ENCODE measurements around the gene VDAC1.
"Not testable (repeated sequence)": the region's sequence is repeated elsewhere in the genome, so short reads cannot be mapped to it uniquely, and the experiment has no call there.

Gene VDAC1

DNA sequence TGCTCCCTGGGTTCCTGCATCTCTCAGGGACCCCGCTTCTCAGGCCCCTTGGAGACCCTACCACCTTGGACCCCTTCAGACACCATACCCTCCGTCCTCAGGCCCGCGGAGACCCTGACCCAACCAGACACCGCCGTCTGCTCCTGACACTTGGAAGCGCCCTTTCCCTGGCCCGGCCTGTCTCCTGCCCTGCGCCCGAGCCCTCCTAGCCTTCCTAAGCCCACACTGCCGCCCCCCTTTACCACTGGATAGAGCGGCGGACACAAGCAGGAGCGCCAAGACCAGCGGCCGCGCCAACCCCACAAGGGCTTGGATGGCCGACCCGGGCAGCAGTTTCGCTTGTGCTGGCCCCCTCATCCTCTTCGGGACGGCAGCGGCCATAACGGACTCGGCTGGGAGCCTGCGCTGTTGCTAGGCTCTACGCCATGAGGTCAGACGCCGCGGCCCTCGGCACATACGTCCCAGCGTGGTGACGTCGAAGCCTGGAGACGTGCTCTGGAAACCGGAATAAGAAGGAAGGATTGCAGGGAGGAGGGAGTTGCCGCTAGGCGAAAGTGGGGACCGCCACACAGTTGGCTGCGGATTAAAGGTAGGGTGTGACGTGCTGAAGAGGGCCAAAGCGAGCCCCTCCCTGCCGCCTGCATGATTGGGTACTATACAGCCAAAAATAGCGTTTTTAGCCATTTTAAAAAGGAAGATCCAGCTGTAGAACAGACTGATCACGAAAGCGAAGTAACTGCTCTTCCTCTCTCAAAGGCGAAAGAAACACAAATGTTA is 36.4 kb downstream of the VDAC1 start, which contains the start of gene C5orf15:
TSS of gene C5orf15 (minus strand) at position 422 of the 777 bp plus-strand sequence. CDS start at position 381, 41 bp downstream.
- DNase-seq, result peak; percentile 42 to 98 (median 92)

DNA sequence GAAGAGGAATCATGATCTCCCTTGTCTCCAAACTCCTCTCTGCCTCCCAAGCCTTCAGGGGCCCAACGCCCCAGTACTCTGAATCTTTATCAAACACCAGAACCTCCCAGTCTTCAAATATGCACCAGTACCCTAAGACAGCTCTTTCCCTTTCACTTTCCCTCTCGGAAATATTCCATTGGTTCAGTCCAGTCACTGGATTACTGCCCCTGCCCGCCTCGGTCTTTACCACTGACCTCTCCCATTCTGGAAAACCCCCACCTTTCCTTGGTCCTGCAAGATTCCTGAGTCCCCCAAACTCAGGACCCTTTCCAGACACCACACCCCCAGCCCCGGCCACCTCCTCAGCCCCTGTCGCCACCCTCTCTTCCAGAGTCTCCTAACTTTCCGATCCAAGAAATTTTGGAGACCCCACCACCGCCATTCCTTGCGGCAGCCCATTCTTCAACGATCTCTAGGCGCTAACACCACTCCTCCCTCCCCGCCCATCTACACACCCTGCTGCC is 37.0 kb downstream of the VDAC1 start:
- no peak for DNase-seq

DNA sequence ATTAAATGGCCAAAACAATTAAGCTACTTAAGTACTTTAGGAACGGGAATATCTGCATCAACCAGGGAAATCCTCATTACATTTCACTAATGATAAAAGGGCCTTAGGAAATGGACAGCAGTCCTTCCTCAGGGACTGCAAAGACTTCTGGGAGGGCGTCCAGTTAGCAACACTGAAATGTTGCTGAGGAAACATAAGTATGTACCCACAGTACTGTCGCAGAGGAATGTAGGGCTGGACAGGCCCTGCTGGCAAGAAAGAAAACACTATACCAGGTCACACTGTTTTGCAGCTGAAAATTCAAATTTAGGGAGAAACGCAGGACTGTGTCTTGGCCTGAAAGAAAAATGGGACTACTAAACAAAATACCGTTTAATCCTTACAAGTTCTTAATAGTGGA is 37.7 kb downstream of the VDAC1 start:
- no peak for DNase-seq

DNA sequence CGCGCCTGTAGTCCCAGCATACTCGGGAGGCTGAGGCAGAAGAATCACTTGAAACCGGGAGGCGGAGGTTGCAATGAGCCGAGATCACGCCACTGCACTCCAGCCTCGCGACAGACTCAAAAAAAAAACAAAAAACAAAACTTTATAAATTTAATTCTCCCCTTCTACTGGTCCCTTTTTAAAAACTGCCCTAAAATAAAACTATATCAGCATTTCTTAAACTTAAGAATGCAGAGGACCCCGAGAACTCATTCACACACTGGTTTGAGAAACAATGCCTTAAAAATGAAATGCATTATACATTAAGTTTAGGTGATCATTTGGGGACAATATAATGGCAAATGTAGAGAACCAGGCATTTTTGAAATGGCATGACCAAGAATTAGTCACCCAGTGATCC is 38.7 kb downstream of the VDAC1 start:
- no peak for DNase-seq

DNA sequence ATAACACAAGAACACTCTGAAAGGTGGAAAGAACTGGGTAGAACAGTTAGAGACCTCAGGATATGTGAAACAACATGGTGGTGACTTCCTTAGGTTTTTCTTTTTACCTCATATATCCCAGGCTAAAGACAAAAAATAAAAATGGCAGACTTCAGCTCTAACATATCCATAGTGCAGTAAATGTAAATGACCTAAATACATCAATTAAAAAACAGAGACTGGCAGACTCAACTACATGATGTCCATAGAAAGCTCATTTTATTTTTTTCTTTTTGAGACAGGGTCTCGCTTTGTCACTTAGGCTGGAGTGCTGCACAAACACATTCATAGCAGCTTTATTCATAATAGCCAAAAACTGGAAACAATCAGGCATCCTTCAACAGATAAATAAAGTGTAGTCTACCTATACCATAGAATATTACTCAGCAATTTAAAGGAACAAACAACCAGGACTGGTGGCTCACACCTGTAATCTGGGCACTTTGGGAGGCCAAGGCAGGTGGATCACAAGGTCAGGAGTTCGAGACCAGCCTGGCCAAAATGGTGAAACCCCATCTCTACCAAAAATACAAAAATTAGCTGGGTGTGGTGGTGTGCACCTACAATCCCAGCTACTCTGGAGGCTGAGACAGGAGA is 41.2 kb downstream of the VDAC1 start:
- no peak for DNase-seq

DNA sequence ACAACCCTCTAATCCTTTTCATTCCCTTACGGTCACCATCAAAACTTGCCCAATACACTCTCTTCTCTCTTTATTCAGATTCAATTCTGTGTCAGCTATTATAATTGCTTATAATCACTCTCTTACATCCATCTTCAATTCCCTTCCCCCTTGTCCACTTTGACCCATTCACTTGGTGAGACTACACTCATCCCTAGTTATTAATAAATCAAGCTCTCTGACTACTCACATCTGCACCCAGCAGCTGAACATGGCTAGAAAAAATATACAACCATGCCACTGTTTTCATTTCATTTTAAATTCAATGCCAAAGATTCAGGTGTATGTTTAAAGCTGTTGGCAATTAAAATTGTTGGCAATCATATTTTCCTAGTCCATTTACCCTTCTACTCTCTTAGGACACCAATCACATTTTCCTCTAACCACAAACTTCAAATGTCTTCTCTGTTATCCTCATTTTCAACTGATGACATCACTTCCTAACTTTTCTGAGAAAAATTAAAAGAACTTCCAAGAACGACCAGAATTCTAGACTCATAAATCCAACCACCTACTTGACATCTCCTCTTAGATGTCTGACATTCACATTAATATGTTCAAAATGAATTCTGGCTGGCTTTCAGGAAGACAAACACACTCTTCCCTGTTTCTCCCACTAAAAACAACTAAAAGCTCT is 41.8 kb downstream of the VDAC1 start:
- no peak for DNase-seq

DNA sequence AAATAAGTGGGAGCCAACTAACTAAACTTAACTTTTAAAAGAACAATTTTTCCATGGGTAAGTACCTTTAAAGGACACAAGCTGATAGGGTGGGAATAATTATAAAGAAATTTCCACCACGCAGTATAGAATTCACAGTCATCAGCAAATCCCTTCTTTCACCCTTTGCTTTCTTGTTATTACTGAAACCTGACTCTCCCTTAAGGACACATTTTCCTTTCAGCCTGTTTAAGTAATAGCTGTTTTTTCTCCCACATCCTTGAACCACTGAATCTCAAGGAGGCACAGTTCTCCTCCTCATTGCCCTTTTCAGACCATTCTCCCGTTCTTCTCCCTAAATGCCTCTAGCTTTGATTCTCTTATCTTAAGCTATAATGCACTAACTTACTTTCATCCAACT is 42.6 kb downstream of the VDAC1 start:
- no peak for DNase-seq

DNA sequence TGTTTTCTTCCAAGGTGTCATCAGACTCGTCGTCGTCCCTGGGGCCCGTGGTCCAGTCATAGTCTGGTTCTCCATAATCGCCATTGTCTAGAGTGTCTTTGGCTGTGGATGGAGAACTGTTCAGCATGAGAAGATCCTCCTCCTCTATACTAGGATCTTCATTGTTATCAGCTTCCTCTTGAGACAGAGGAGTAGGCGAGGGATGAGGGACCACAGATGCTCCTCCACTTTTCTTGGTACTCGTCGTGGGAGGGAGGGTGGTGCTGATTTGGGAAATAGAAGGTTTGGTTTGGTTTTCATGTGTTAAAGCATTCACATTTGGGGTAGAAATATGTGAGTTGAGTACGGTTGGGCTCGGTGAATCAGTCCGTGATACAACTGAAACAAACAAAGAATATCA is 45.1 kb downstream of the VDAC1 start:
- peak in 1 of 56 donors; percentile 13 for DNase-seq

DNA sequence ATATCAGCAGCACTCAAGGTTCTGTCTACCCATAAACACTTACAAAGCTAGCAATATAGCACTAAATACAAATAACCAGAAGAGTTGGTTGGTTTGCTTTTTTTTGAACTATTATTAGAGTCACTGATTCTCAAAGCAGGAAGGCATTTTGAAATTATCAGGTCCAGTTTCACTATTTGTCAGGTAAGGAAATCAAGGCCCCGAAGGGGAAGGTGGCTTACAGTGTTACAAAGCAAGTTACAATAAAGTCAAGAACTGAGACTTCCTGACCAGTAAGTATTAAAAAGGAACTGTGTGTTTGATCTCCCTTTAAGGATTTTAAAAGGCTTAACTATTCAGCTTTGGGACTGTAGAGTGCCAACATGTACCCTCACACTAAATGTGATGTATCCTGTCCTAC is 47.2 kb downstream of the VDAC1 start:
- DNase-seq, result no peak

DNA sequence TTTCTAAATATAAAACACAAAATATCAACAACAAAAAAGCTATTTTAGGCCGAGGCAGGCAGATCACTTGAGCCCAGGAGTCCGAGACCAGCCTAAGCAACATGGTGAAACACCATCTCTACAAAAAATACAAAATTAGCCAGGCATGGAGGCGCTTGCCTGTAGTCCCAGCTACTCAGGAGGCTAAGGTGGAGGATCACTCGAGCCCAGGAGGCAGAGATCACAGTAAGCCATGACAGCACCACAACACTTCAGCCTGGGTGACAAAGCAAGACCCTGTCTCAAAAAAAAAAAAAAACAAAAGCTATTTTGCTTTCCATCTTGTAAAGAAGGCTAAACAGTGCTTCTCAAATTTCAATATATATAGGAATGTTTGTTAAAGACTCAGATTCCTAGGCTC is 47.7 kb downstream of the VDAC1 start:
- DNase-seq, result no peak

DNA sequence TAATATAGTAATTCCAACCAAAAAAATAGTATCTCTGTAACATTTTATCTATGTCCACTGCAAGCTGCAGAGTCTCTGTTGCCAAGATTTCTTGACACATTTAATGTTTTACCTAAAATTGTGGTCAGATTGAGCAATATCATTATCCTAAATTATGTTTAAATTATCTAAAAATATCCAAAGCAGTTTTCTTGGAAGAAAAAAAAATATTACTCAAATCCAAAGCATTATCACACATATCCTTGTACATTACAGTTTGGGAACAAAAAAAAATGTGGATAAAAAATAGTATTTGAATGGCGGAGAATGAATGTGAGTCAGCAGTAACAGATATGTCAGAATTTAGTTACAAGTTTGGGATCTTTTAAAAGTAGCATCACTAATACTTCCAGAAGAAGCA is 48.6 kb downstream of the VDAC1 start:
- DNase-seq, result not testable (repeated sequence)

DNA sequence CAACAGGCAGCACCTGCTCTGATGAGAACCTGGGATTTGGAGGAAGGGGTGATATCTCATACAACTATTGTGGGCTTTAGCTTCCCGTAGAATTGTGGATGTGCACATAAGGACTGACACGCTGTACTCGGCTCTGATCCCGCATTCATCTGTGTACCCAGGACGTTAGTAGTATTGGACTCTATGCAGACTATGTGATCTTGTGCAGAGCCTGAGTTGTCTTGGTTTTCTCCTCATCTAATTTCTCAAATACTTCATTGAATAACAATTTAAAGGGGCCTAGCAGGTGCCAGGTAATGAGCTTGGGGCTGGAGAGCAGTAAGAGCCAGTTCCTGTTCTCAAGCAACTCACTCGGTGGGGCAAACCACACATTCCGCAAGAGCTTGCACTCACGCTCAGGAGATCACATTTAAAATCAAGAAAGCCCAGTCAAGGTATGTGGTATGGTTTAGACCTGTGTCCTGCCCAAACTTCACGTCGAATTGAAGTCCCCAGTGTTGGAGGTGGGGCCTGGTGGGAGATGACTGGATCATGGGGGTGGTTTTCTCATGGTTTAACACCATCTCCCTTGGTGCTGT is 51.1 kb downstream of the VDAC1 start:
- no peak for DNase-seq

DNA sequence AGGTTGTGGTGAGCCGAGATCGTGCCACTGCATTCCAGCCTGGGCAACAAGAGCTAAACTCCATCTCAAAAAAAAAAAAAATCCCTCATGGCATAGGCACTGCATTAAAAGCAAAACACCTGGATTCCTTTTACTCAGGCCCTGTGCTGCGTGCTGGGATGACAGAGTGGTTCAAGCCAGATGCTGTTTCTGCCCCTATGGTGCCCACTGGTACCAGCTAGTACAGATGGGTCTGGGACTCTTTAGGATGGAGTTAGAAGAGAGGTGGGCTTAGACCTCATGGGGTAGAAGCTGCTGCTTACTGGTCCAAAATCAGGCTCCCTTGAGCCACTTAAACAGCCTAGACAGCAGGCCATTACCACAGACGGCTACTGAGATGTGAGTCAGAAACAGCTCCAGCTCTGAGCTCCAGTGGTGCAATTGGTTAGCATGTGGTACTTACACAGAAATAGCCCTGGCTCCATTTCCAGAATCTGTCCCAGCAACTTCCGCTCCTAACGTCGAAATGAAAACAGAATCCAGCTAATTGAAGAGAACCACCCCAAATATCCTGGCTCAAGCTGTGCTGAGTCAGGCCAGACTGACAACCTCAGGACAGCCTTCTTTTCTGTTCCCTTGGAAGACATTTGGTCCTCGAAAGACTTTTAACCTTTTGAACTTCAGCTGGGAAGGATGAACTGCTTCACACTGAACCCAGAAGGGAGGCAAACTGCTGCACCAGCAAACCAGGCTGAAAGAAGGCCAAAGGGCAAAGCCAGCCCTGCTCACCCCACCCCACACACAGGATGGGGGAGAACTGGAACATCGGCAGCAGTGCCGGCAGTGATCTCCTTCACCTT is 51.8 kb downstream of the VDAC1 start:
- DNase-seq, result peak in 16 of 56 donors; percentile 24 to 70 (median 42)

DNA sequence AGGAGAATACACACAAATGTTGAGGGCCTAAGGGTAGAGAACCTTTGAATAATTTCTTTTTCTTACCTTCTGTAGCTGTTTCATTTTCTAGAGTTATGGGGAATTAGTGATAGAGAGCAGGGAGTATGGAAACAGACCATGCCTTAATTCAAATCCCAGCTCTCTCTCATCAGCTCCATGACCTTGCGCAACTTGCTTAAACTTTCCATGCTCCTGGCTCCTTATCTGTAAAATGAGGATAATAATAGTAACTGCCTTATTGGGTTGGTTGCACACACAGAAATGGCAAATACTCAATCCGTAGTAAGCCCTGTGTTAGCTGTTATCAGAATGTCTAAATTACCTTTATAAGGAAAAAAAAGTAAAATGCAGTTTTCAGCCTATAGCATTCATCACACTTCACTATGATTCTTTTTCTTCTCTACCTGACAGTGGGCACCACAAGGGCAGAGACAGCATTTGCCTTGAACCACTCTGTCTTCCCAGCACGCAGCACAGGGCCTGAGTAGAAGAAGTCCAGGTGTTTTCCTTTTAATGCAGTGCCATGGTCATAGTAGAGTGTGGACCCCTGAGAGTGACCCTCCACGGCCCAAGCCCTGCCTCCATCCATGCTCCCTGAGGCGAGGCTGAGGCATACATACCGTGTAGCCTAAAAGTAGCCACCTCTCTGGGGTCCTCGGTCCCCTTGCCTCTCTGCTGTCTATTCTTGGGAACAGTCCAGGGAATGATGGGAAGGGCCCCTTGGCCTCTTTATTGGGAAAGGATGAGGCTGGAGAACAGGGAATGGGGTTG is 53.8 kb downstream of the VDAC1 start:
- DNase-seq, result no peak

DNA sequence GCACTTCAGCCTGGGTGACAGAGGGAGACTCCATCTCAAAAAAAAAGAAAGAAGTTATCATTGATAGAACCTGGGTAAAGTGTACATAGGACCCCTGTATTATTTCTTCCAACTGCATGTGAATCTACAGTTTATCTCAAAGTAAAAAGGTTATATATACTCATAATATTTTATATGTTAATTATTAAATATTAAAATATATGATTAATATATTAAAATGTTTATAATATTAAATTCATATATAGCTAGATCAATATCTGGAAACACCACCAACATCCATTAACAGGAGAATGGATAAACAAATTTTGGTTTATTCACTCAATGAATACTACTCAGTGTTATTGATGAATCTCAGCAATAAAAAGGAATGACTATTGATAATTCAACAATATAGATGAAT is 56.1 kb downstream of the VDAC1 start:
- no peak for DNase-seq

DNA sequence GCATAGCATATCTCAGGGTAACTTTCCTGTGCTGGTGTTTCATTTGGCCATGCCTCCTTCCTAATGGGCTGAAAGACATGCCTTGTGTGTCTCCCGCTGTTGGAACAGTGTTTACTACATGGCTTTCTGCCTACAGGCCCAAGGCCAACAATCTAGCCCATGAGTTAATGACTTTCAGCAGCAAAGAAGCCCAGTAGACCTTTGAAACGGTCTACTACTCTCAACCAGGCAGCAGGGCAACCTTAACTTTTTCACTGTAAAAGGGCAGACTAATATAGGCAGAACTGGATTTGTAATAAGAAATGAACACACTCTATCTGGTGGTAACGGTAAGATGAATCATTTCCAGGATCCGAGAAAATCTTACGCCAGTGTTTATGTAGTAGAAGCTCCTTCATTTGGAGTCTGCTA is 57.3 kb downstream of the VDAC1 start:
- peak in 3 of 56 donors; percentile 8 to 31 (median 21) for DNase-seq

DNA sequence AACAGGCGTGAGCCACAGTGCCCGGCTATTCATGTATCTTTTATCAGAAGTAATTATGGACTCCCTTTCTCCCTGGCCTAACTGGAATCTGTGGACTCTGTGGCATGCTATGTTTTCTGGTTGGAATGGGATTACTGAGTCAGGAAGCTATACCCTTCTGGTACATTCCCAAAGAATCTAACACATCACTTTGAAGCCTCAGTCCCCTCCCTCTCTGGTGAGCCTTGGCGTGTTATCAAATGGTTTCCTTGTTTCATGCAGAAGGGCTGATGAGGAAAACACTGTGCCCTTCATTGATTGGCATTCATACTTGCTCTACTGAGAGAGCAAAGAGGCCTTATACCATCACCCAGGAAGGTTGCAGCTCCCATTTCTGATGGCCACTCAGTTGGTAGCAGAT is 59.2 kb downstream of the VDAC1 start:
- peak in 3 of 56 donors; percentile 15 to 31 (median 28) for DNase-seq

DNA sequence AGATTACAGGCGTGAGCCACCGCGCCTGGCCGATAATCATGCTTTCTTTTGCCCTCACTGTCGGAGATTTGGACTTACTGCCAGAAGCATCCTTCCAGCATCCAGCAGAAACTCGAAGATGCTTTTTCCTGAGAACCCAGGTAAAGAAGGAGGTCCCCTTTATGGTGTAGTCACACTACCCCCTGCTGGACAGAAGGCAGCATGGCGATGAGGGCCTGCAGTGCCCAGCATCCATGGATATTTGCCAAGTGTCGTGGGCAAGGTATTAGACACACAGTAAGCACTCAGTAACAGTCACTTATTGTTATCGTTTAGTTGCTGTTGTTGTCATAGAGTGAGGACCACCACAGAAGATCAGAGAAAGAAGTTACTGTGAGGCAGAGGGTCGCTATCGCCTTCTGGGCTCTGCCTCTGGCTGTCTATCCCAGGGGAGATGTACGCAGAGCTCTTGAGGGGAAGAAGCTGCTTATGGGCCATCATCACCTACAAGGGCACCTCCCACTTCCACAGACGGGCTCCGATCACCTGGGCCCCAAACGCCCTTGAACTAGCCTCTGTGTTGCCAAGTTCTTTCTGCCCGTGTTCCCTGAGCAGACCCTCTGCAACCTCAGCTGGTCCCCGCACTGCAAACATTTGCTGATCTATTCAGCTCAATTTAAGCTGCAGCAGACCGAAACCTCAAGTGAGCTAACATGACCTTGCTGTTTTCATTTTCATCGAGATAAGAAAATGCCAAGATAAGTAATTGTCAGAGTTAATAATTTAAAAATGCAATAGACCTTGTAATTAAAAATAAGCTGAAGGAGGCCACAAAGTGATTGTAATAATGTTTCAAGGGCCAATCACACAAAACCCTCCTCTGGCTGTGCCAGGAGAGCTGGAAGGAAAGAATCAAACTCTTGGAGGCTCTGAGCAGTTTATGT is 60.3 kb downstream of the VDAC1 start:
- peak in 26 of 56 donors; percentile 23 to 67 (median 36) for DNase-seq

DNA sequence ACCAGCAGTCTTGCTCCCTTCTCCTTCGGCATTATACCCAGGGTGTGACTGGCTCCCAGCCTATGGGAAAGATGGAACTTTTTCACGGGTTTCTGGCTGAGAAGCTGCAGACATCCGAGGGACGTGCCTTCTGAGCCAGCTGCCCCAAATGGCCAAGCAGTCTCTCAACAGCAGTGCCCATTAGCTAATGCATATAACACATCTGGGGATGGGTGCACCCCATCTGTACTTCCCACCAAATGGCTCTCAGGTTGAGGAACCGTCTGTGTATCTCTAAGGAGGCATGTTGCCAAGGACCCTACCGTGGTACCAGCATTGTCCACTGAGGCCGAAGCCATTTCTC is 61.3 kb downstream of the VDAC1 start:
- no peak for DNase-seq
